ENCODE results near the gene TUBGCP6. TPM values are rescaled to one million over a fixed set of nuclear protein-coding genes. Genes with fewer than 3 reads are reported as not detected.

Gene TUBGCP6
- total RNA-seq, 1 donor from 2014 or later: 56.4 TPM

DNA sequence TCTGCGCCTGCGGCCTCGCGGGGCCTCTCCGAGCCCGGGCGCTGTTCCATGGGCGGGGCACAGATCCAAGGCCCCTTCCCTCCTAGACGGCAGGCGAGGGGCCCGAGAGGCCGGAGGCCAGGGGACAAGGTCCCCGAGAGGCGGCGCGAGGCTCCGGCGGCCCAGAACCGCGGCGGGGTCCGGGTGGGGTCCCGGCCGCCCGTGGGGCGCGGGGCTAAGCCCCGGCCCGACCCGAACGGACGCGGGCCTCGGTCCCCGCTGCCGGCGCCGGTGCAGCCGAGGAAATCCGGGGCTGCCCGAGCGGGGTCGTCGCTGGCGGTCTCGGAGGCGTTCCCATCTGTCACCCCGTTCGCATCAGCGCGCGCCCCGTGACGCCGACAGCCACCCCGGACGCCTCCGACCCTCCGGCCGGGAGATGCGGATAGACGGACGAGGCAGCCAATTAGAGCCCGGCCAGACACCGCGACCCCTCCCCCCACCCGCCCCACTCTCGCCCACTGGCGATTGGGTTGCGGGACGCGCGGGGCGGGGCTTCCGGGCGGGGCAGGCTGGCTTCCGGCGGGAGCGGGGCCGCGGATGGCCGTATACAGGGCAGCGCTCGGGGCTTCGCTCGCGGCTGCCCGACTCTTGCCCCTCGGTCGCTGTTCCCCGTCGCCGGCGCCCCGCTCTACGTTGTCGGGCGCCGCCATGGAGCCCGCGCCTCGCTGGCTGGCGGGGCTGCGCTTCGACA is 44.2 kb downstream of the TUBGCP6 start, which contains the start of gene SELENOO:
Gene SELENOO, plus strand, starts transcription at position 551 of the 730 bp plus-strand sequence. Its CDS starts 26 bp downstream, at position 577.
- intact Hi-C loops (cut with micrococcal nuclease): loop anchor here (1.0 to 2.0 kb wide), 3 partner anchors 9 to 428 kb away; partner anchors contain the start of genes ARSA and TRABD

DNA sequence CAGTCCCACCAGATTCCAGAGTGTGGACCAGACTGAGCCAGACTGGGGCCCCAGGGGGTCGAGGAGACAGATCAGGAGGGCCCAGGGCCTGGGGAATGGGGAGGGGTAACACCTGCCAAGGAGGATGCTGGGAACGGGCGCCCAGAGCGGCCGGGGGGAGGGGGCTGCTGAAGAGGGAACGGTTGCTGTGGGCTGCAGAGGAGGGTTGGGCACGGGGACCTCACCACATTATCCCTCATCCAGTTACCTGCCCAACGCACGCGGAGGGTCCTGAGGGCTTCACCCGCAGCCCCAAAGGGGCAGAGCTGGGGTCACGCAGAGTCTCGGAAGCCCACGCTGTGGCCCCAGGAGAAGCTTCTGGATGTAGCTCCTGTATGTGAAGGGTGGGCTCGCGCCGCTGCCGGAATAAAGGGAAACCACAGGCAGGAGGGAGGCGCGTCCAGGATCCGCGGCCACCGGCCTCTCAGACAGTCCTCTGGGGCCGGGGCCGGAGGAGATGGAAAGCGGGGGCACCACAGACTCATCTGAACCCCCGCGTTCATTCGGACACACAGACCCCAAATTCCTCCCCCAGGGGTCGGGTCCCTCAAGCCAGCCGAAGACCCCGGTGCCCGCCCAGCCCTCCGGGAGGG is 44.9 kb downstream of the TUBGCP6 start:
- intact Hi-C loops (cut with micrococcal nuclease): loop anchor here (1.0 to 2.0 kb wide), 3 partner anchors 9 to 429 kb away; partner anchors contain the start of genes ARSA and TRABD

DNA sequence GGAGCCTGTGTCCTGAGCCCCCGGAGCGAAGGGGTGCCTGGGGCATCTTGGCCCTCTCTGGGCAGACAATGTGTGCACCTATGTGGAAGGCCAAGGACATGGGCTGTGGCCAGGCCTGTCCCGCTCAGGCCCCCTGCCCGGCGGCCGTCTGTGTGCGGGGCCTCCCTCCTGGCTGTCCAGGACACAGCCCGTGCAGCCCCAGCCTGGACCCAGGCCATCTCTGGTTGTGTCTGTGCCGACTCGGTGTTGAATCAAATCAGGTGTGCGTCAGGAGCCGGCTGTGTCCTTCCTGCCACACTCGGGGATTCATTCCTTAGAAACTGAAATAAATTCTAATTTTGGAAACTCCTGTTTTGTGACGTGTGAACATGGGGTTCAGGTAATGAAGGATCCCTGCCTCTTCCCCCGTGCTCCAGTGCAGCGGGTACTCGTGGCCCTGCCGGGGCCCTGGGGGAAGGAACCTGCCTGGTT is 45.5 kb downstream of the TUBGCP6 start:
- intact Hi-C loops (cut with micrococcal nuclease): no loop called here

DNA sequence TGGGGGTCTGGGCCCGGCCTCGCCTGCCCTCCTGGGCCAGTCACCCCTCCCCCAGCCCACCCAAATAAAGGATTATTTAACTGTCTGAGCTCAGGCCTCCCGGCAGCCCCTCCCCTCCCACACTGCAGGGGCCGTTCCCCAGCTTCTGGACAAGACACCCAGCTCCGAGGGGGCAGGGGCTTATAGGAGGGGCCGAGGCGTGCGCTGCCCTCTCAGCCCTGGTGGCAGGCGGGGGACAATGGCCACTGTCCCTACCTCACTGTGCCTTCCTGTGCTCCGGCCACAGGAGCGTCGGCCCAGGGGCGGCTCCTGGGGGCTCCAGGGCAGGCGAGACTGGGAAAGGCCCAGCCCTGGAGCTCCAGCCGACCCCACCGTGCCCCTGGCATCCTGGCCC is 46.2 kb downstream of the TUBGCP6 start:
- intact Hi-C loops (cut with micrococcal nuclease): no loop called here

- intact Hi-C loops (cut with micrococcal nuclease): no loop called here
These were observed 46.8 kb downstream of the TUBGCP6 start for GRCh38 chr22:50197856-50198623.

DNA sequence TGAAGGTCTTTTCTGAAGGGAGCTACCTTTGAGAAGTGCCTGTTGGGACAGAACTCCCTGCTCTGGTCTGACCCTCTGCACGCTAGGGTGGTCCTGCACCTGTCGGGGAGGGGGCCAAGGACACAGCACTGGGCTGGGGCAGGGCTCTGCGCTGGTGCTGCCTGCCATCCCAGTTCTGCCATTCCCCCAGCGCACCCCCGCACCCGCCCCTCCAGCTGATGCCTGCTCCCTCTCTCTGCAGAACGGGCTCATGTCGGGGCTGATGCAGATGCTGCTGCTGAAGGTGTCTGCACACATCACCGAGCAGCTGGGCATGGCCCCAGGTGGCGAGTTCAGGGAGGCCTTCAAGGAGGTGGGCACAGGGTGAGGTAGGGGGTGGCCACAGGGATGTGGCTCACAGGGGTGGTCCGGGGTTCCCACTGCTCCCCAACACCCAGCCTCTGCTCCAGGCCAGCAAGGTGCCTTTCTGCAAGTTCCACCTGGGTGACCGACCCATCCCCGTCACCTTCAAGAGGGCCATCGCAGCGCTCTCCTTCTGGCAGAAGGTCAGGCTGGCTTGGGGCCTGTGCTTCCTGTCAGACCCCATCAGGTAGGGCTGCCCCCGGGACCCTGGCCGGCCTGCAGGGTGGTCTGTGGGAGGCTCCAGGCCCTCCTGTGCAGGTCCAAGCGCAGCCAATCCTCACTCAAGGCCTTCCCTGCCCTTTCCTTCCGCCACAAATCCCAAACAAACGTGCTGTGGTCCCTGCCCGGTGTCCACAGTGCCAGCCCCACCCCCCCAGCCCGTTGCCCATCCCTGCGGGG is 47.6 kb downstream of the TUBGCP6 start:
- intact Hi-C loops (cut with micrococcal nuclease): no loop called here

DNA sequence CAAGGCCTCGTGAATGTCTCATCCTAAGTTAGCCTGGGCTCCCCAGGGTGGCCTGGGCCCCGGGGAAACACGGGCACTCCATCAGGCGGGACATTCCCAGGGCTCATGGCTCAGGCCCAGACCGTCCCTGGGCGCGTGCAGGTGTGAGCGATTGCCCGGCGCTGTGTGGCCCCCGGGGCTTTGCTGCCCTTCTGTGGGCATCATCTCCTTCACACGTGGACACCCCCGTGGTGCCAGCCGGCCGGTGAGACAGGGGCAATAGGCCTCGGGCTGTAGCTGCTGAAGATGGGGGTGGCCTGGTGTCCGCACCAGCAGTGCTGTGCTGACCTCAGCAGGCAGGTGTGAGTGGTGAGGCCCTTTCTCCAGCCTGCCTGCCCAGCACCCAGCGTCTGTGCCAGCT is 48.6 kb downstream of the TUBGCP6 start:
- intact Hi-C loops (cut with micrococcal nuclease): no loop called here

DNA sequence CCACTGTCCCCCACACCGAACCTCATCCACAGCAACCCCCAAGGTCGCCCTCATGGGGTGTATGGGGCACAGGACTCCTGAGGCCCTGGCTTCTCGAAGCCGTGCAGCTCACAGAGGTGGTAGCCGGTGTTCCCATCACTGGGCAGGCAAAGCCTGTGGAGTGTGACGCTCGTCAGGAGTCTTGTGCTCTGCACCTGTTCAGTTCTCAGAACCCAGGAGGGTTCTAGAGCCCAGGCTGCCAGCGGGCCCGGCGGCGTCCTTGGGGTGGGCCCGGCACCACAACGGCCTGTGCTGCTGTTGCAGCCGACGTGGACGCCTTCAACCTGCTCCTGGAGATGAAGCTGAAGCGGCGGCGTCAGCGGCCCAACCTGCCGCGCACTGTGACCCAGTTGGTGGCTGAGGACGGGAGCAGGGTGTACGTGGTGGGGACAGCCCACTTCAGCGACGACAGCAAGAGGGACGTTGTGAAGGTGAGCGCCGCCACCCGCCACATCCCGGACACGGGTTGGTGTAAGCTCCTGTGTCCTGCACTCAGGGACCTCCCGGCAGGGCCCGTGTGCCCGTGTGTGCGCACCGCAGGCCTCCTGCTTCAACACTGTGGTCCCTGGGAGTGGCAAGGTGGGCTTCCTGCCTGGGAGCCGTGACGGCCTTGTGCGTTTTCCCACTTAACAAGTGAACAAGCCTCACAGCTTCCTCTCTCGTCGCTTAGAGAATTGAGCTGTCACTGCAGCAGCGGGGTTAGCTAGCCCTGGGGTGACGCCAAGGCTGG is 50.6 kb downstream of the TUBGCP6 start:
- intact Hi-C loops (cut with micrococcal nuclease): no loop called here

DNA sequence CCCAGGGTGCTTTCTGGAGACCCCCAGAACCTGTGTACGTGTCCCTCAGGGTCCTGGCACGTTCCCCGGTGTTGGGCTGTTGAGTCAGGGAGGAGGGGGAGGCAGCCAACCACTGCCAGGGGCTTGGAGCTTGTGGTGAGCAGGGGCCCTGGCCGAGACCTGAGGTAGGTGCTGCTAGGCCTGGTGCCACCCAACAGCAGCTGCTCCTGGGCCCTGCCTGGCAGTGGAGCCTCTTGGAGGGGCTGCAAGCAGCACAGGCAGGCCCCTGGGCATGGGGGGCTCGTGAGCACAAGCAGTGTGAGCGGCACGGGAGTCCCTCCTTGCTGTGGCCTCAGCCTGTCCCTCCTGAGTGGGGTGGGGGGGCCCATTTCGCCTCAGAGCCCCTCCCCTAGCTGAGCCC is 51.2 kb downstream of the TUBGCP6 start:
- intact Hi-C loops (cut with micrococcal nuclease): no loop called here

- intact Hi-C loops (cut with micrococcal nuclease): no loop called here
These were observed 52.2 kb downstream of the TUBGCP6 start for GRCh38 chr22:50192436-50193204.

- intact Hi-C loops (cut with micrococcal nuclease): loop anchor here (1.0 kb wide), 2 partner anchors 9 to 42 kb away; no protein-coding TSS in a partner anchor
These were observed 53.7 kb downstream of the TUBGCP6 start for GRCh38 chr22:50190941-50191741.

- intact Hi-C loops (cut with micrococcal nuclease): no loop called here
These were observed 54.5 kb downstream of the TUBGCP6 start for GRCh38 chr22:50190182-50190940.

- intact Hi-C loops (cut with micrococcal nuclease): loop anchor here (5.0 kb wide), 2 partner anchors 52 to 263 kb away; no protein-coding TSS in a partner anchor
These were observed 55.0 kb downstream of the TUBGCP6 start for GRCh38 chr22:50189849-50190181.

- intact Hi-C loops (cut with micrococcal nuclease): loop anchor here (5.0 kb wide), 2 partner anchors 53 to 262 kb away; no protein-coding TSS in a partner anchor
These were observed 55.5 kb downstream of the TUBGCP6 start for GRCh38 chr22:50189184-50189848.

DNA sequence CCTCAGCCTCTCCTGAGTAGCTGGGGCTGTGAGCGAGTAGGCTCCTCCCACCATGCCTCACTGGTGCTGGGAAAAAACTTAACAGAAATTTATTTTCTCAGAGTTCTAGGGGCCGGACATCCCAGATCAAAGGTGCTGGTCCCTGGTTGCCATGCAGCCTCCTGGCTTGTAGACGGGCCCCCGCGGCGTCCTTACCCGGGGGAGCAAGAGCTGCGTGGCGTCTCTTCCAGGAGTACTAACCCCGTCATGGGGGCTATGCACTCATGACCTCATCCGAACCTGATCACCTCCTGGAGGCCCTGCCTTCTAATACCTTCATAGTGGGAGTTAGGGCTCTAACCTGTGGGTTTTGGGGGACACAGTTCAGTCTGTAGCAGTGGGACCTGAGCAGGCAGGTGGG is 56.5 kb downstream of the TUBGCP6 start:
- intact Hi-C loops (cut with micrococcal nuclease): loop anchor here (5.0 kb wide), 2 partner anchors 54 to 261 kb away; no protein-coding TSS in a partner anchor

DNA sequence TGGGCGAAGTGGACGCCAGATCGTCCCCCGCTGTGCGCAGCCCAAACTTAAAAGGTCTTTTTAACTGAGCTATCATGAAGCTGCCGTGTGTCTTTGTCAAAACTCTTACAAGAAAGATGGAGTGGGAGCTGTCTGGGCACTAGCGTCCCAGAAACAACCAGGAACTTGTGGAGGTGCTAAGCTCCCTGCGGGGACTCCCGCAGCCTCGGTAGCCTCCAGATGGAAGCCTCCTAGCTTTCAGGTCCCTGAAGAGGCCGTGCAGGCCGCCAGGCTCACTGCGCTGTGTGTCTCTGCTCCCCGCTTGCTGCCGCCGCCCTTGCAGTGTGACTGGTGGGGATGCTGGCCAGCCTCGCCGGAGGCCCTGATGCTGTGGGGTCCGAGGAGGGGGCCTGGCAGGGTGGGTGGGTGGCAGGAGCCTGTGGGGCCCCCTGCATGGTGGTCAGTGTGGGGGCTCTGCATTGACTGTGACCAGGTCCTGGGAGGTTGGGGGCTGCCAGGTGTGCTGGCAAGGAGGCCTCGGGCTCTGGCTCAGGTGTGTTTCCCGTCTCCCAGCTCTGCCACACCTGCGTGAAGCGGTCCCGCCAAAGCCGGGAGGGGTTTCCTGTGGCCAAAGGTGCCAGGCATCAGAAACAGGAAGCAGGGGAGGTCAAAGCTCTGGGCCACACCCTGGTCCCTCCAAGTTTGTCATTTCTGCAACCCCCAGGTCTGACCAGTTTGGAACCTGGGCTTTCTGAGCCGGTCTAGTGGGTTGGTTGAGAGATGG is 57.9 kb downstream of the TUBGCP6 start:
- intact Hi-C loops (cut with micrococcal nuclease): loop anchor here (5.0 kb wide), 2 partner anchors 55 to 260 kb away; no protein-coding TSS in a partner anchor
